Skin epidermis (tissue), 12 donors: ENCODE data around the gene TMEM131.
A peak's percentile ranks its signal among the peaks of the same experiment; 100 is the strongest.
"Not testable (repeated sequence)": the region's sequence is repeated elsewhere in the genome, so short reads cannot be mapped to it uniquely, and the experiment has no call there.

Experiments
- H3K27ac ChIP-seq, 21 experiments: fragments of 200-600 bp; sonication (generic) in 11 of 21; one replicate each; pipeline ENCODE4 v1.5.0; 2020; ENCODE audit warnings: mild to moderate bottlenecking in 3 of 21, inconsistent platforms in 2 of 21, moderate library complexity in 2 of 21
- H3K4me3 ChIP-seq, 7 experiments: fragments of 200-600 bp; sonication (generic) in 2 of 7; one replicate each; pipeline ENCODE4 v1.5.0; 2020; ENCODE audit warnings: inconsistent platforms in 2 of 7, mild to moderate bottlenecking in 2 of 7, moderate library complexity in 1 of 7

TMEM131 gene

DNA sequence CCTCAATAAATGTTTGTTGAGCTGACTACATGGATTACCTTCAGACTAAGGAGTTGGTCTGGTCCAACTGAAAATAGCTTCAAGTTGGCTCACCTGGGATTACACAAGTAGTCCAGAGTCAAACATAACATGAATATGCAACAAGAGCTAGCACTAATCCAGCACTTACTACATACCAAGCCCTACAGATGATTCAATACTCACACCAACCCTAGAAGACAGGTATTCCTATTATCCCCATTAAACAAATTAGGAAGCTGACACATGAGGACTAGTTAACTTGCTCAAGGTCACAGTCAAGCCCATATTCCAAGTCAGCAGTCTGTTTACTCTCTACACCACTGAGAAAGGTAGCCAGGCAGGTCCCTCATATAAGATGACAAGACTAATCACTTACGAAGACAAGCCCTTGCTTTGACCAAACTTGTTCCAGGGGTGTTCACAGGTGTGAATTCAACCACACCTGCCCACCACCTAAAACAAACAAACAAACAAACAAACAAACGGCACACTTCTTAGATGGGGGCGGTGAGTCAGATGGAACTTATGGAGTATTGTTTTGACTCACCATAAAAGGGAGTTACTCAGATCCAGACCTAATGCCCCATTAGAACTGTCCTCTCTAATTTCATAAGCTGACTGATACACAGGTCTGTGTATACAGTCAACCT lies 29.1 kb downstream of the TMEM131 start:
- H3K4me3 ChIP-seq = no peak overlapping the region
- no peak overlapping the region for H3K27ac ChIP-seq

DNA sequence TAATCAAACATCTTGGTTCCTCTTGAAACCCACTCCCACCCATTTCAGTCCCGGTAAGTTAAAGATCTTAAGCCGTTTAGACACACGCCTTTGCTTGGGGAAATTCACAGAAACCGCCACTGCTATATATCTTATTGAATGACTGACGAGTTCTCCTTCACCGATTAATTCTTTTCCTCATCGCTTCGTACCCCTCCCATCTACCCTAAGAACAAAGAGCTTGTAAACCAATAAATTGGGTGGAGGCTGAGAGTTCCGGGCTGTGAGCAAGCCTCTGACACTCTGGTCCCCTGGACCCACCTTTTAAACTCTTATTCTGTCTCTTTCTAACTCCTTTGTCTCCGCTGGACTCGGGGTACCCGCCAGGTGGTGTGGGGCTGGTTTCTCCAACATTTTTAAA lies 30.6 kb downstream of the TMEM131 start:
- no peak overlapping the region for H3K27ac ChIP-seq
- no peak overlapping the region for H3K4me3 ChIP-seq

DNA sequence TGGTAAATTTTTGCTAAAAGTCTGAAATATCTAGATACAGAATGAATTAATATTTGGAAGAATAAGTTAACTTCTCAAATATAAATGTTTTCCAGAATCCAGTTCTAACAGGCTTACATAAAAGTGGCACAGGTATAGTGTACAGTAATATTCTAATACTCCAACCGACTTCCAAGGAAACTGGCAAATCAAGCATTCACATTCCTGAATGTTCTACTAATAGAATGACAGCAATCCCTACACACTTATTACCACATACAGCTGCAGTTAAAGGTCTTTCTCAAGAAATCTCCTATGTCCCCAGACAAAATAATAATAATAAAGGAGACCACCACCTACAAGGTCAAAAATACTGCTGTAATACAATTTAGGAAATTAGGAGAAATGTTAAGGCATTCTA lies 31.9 kb downstream of the TMEM131 start:
- Histone ChIP-seq H3K4me3 (no peak overlapping the region), H3K27ac (no peak overlapping the region)

DNA sequence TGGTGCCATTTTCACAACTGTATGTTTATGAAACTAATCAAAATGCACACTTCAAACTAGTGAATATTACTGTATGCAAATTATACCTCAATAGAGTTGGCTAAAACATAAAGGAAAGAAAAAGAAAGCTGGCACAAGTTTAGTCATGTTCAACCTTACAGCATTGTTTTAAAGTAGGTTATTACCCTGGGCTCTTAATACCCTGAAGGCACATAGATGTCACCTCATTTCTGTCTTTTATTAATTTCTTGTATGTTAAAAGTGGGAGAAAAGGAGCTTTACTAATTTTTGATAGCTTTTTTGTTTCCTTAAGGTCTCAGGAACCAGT lies 32.7 kb downstream of the TMEM131 start:
- Histone ChIP-seq H3K4me3 (no peak overlapping the region), H3K27ac (no peak overlapping the region)

DNA sequence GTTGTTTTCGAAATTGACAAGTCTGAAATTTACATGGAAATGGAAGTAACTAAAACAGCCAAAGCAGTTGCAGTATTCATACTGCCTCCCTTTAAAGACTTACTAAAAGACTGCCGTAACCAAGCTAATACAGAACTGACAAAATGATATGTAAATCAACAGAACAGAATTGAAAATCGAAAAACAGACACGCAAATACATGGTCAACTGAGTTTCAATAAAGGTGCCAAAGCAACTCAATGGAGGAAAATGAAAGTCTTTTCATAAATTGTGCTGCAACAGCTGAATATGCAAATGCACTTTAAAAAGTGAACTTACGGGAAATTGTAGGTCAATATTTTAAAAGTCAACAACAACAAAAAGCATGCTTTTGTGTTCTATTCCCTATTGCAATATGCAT lies 34.2 kb downstream of the TMEM131 start:
- no peak overlapping the region for H3K4me3 ChIP-seq

DNA sequence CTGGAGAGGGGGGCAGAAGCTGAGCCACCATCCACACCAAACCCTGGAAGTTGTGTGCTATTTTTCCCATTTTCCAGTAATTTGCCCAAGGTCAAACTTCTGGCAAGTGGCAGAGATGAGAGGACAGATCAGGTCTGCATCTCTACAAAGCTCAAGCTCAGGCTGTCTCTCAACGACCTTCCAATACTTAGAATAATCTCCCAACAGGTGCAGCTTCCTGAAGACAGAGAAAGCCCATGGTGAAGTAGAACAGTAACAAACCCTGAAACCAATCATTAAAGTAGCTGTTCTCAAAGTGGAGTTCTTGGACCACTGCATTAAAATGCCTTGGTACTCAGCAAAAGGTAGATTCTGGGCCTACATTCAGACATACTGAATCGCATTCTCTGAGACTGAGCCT lies 37.6 kb downstream of the TMEM131 start:
- Histone ChIP-seq H3K27ac (no peak overlapping the region), H3K4me3 (no peak overlapping the region)

More for the DNA sequence above, 34.2 kb downstream of the TMEM131 start:
- H3K27ac ChIP-seq = no peak overlapping the region

DNA sequence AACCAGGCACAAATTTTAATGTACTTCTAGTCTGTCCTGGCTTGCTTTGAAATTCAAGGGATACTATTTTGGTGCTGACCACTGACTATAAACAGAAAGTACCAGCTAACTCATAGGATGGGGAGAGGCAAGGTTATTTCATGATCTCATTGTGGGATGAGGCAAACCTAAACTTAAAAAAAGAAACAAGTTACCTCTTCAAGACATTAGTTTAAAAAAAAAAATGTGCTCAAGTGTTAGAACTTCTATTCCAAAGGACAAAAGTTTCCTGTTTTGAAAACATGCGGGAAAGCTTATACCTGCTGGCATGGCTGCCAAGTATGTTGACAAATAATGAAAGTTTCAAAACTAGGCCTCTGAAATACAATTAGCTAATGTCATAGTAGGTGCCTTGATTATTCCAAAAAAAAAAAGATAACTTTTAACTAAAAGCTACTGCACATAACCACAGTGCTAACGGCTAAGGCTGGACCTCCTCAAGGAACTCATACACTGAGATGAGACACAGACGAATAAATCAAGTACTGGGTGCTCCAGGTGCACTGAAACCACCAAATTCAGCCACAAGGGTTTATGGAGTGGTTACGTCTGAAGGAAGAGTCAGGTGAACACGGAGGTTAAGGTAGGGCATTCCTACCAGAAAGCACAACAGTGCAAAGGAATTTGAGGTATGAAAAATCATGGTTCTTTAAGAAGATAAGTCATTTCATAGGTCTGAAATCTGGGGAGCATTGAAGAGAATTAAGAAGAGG lies 38.1 kb downstream of the TMEM131 start:
- H3K27ac ChIP-seq = no peak overlapping the region
- no peak overlapping the region for H3K4me3 ChIP-seq

DNA sequence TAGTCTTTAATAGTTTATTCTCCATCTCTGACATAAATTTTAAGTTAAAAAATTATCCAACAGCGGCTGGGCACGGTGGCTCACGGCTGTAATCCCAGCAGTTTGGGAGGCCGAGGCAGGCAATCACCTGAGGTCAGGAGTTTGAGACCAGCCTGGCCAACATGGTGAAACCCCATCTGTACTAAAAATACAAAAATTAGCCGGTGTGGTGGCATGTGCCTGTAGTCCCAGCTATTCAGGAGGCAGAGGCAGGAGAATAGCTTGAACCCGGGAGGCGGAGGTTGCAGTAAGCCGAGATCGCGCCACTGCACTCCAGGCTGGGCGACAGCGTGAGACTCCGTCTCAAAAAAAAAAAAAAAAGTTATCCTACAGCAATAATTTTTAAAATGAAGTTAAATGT lies 39.0 kb downstream of the TMEM131 start:
- H3K27ac ChIP-seq, H3K4me3 ChIP-seq: not testable (repeated sequence)

DNA sequence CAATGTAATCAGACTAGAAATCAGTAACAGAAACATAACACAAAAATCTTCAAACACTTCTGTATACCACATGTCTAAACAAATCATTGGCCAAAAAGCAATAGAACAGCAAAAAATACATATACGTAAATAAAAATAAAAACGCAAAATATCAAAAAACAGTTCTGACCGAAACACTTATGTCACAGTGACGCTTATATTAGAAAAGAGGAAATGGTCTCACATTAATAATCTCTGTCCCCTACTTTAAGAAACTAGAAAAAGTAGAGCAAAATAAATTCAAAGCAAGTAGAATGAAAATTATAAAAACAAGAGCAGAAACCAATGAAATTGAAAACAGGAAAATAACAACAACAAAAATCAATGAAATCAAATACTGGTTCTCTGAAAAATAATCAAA lies 41.9 kb downstream of the TMEM131 start:
- Histone ChIP-seq H3K4me3 (no peak overlapping the region), H3K27ac (no peak overlapping the region)

DNA sequence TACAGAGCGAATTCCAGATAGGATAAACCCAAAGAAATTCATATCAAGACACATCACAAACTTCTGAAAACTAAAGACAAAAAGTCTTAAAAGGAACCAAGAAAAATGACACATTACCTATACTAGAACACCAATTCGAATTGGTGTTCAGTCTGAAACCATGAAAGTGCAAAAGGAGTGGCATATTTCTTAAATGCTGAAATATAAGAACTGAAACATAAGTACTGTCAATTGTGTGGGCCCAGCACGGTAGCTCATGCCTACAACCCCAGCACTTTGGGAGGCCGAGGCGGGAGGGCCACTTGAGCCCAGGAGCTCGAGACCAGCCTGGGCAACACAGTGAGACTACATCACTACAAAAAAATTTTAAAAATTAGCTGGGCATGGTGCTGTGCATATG lies 43.4 kb downstream of the TMEM131 start:
- H3K4me3 ChIP-seq = no peak overlapping the region
- no peak overlapping the region for H3K27ac ChIP-seq

DNA sequence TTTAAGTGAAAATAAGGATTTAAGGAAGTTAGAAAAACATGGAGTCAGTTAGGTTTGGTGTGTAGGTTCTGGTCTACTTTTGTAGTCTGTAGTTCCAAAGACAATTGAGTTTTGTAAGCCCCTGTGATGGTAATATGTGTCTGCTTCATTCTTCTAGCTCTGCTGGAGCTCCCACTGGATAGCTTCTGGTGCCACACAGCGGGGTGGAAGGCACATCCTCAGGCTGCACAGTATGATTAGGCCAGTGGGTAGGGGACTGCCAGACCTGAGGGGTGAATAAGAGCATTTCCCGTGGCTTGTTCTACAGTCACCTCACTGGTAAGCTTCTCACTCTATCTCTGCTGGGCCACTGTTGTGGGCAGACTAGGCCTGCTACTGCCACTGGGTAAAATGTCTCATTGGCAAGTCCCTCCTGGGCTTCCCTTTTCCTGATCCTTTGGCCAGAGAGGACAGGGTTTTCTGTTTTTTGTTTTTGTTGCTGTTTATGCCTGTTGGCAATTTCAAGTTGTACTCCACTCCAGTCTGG lies 44.5 kb downstream of the TMEM131 start:
- H3K4me3 ChIP-seq = no peak overlapping the region

DNA sequence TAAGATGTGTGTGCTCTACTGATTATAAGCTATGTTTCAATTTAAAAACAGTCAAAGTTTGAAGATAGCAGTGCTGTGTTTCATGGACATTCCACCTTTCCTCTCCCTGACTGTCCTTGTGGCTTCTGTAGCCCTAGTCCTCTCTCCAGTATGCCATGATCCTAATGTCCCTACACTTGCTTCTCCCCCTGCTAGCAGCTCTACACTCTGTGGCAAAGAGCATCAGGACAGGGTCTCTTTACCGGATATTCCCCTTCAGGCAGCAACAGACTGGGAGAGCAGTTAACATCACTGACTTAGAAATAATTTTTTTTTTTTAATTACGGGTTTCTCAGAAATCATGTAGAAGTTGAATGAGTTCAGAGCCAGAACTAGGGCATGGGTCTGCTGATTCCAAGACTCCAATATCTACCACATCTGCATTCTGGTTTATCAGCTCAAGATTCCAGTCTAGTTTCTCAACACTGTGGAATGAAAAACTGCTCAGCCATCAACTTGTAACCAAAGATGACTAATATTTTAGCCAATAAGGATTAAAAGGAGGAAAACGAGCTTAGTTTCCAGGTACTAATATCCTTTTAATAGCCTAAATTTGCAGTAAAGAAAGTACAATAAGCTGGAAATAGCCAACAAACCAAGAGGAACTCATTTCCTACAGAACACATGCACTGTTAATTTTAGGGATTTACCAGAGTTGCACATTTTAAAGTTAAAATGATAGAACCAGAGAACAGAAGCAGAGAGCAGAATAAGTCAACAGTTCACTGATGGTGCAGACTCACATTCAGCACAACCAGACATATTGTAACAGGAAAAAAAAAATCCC lies 45.2 kb downstream of the TMEM131 start:
- no peak overlapping the region for H3K4me3 ChIP-seq
- H3K27ac ChIP-seq = peak overlapping the region in 3 of 21 experiments; percentile 11 to 51 (median 14)

More for the DNA sequence above, 44.5 kb downstream of the TMEM131 start:
- H3K27ac ChIP-seq = peak overlapping the region in 3 of 21 experiments; percentile 14 to 51 (median 47)

DNA sequence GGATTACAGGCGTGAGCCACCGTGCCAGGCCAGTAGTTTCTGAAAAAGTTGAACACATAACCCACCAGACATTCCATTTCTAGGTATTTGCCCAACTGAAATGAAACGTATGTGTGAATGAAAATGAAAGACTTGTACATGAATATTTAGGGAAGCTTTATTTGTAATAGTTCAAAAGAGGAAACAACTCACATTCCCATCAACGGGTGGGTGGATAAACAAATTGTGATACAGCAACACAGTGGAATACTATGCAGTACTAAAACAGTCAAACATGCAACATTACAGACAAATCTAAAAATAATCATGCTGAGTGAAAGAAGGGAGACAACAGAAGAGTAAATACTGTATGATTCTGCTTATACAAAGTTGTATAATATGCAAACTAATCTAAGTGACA lies 46.8 kb downstream of the TMEM131 start:
- H3K4me3 ChIP-seq = no peak overlapping the region
- H3K27ac ChIP-seq = no peak overlapping the region

DNA sequence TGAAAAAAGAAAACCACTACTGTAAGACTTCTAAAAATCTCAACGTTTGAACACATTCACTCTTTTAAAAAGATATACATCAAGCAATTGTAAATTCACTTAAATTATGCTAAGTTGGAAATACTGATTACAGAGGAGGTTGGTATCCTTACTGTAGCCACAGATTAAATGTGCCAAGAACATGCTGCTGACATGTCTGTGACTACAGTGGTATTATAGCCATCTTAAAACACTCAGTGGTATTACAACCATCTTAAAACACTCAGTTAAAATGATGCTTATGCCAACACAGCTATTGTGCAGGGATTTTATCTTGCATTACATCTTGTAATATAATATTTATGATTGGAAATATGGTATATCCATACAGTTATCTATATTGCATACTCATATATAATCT lies 50.0 kb downstream of the TMEM131 start:
- Histone ChIP-seq H3K4me3 (no peak overlapping the region), H3K27ac (no peak overlapping the region)

DNA sequence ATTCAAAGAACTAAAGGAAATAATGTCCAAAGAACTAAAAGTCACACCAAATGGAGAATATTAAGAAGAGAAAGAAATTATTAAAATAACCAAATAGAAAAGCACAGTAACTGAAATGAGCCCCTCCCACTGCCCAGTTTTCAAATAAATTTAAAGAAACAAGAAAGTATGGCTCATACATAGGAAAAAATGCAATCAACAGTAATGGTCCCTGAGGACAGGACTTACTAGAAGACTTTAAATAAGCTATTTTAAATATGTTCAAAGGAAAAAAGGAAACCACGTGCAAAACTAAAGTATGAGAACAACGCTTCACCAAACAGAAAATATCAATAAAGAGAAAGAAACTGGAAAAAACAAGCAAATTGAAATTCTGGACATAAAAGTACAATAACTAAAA lies 58.9 kb downstream of the TMEM131 start:
- Histone ChIP-seq H3K4me3 (no peak overlapping the region), H3K27ac (no peak overlapping the region)

DNA sequence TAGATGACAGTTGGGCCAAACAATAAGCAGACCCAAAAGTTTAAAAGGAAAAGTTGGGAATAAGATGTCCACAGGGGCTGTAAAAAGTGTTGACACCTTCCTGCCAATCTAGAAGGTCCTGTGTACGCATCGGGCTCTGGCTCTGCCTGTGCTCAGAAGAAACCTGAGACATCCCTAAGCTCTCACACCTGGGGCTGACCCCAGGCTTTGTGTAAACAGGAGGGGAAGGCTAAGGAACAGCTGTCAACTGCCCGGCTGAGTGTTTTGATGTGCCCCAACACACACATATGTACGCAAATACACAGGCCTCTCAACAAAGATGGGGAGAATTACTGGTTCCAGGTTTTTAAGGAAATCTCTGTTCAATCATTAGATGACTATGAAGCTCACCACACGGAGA lies 59.5 kb downstream of the TMEM131 start:
- H3K27ac ChIP-seq = no peak overlapping the region

DNA sequence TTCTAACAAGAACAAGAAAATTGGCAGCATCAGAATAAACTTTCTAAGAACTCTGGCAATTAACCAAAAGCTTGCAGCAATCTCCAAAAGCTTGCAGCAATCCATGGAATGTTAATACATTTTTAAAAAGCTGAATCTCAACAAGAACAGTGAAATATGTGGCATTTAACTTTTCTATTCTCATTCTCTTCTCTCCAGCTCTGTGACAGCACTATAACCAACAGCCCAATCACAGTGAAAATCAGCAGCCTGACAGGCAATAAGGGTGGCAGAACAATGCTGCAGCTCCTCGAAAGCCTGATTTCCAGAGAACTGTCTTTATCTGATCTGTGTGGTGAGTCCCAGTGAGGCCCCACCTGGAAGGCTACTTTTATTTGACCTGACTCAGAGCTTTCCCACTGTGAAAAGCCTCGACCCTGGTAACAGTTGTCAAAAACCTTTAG lies 60.0 kb downstream of the TMEM131 start:
- H3K27ac ChIP-seq = no peak overlapping the region
- H3K4me3 ChIP-seq = no peak overlapping the region

More for the DNA sequence above, 59.5 kb downstream of the TMEM131 start:
- H3K4me3 ChIP-seq = no peak overlapping the region

DNA sequence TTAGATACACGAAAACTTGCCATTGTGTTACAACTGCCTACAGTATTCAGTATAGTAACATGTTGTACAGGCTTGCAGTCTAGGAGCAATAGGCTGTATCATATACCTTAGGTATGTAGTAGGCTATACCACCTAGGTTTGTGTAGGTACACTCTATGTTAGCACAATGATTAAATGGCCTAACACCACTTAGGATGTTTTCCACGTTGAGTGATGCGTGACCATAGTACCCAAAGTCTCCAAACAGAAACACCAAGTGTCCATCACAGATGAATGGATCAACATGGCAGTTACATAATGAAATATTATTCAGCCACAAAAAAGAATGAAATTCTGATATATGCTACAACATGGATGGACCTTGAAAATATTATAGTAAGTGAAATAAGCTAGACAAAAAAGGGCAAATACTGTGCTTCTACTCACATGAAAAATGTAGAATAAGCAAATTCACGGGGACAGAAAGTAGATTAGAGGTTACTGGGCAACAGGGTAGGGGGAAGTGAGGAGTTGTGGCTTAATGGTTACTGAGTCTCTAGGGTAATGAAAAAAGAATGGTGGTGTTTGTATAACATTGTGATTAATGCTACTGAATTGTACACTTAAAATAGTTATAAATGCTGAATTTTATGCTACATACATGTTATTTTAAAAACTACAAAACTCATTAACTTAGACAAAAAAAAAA lies 62.6 kb downstream of the TMEM131 start:
- Histone ChIP-seq H3K4me3 (no peak overlapping the region), H3K27ac (no peak overlapping the region)

DNA sequence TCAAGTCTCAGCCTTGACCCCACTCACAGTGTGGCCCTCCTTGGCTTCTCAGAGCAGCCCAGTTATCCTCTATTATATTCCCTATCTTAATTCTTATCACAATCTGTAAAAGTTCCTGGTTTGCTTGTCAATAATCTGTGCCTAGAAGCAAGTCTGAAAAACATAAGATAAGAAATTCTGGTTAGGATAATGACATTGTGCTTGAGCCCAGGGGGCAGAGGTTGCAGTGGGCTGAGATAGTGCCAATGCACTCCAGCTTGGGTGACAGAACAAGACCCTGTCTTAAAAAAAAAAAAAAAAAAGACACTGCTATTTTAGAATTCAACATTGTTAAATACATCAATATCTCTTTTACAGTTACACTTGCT lies 63.9 kb downstream of the TMEM131 start:
- no peak overlapping the region for H3K27ac ChIP-seq
- H3K4me3 ChIP-seq = no peak overlapping the region
